Osteocyte (in vitro differentiated cells): ENCODE measurements around the gene TET3. TPM values are rescaled to one million over a fixed set of nuclear protein-coding genes. Genes with fewer than 3 reads are reported as not detected.
A peak's percentile ranks its signal among the peaks of the same experiment; 100 is the strongest.

Experiments used
- DNase-seq: peaks from one replicate; pipeline ENCODE4 v3.0.0; 2021; ENCODE audit warnings: mixed read lengths; ENCODE audit not compliant: unreplicated experiment; ENCODE audit errors: extremely low spot score
- H3K27ac Mint-ChIP-seq: one replicate; pipeline ENCODE4 v1.8.0; 2021; ENCODE audit warnings: mild to moderate bottlenecking, mixed read lengths; ENCODE audit not compliant: unreplicated experiment
- H3K27me3 Mint-ChIP-seq: one replicate; pipeline ENCODE4 v1.8.0; 2021; ENCODE audit warnings: mixed read lengths; ENCODE audit not compliant: unreplicated experiment
- H3K36me3 Mint-ChIP-seq: one replicate; pipeline ENCODE4 v1.8.0; 2021; ENCODE audit warnings: mixed read lengths; ENCODE audit not compliant: unreplicated experiment
- H3K4me1 Mint-ChIP-seq: one replicate; pipeline ENCODE4 v1.8.0; 2021; ENCODE audit warnings: mixed read lengths; ENCODE audit not compliant: unreplicated experiment
- H3K4me3 Mint-ChIP-seq: one replicate; pipeline ENCODE4 v1.8.0; 2021; ENCODE audit warnings: mild to moderate bottlenecking, moderate library complexity, mixed read lengths; ENCODE audit not compliant: unreplicated experiment
- H3K9me3 Mint-ChIP-seq: one replicate; pipeline ENCODE4 v1.8.0; 2021; ENCODE audit warnings: mixed read lengths; ENCODE audit not compliant: unreplicated experiment
- CTCF ChIP-seq: fragments of 200-600 bp; sonication (generic); IDR thresholded peaks from 2 replicates; pipeline ENCODE4 v1.5.0; 2021; ENCODE audit warnings: antibody characterized with exemption, mild to moderate bottlenecking, moderate library complexity
- total RNA-seq: library from RNA; stranded (reverse); gene quantifications from 2 replicates; pipeline ENCODE4 v1.2.1, GENCODE V29; 2021

TET3 gene
- total RNA-seq, 1 donor from 2014 or later, result 26.5 TPM

- peaks cover 19% of the 10 kb centered on the region for H3K4me1 Mint-ChIP-seq
- TF ChIP-seq CTCF, result no peak
- DNase-seq, result no peak
- no peaks in the 10 kb centered on the region for H3K36me3 Mint-ChIP-seq
- H3K27ac Mint-ChIP-seq, result no peak overlapping the region
- H3K27me3 Mint-ChIP-seq, result peaks cover 6% of the 10 kb centered on the region
- H3K4me3 Mint-ChIP-seq, result no peak overlapping the region
- no peaks in the 10 kb centered on the region for H3K9me3 Mint-ChIP-seq
Measured at GRCh38 chr2:73977466-73977865, 7.2 kb upstream of the TET3 start.

- H3K4me1 Mint-ChIP-seq, result peaks cover 26% of the 10 kb centered on the region
- DNase-seq, result no peak
- H3K9me3 Mint-ChIP-seq, result no peaks in the 10 kb centered on the region
- TF ChIP-seq CTCF, result no peak
- H3K36me3 Mint-ChIP-seq, result no peaks in the 10 kb centered on the region
- peaks cover 6% of the 10 kb centered on the region for H3K27me3 Mint-ChIP-seq
- no peak overlapping the region for H3K27ac Mint-ChIP-seq
- no peak overlapping the region for H3K4me3 Mint-ChIP-seq
Measured at GRCh38 chr2:73979021-73979420, 5.7 kb upstream of the TET3 start.

- Mint-ChIP-seq H3K4me3 (no peak overlapping the region), H3K27ac (no peak overlapping the region), H3K27me3 (peaks cover 6% of the 10 kb centered on the region), H3K4me1 (peaks cover 26% of the 10 kb centered on the region), H3K36me3 (no peaks in the 10 kb centered on the region), H3K9me3 (no peaks in the 10 kb centered on the region)
- no peak for TF ChIP-seq CTCF
- DNase-seq, result no peak
Measured at GRCh38 chr2:73979686-73980085, 5.0 kb upstream of the TET3 start.

- no peak overlapping the region for H3K4me3 Mint-ChIP-seq
- no peaks in the 10 kb centered on the region for H3K36me3 Mint-ChIP-seq
- no peak for TF ChIP-seq CTCF
- DNase-seq, result no peak
- no peak overlapping the region for H3K27ac Mint-ChIP-seq
- peaks cover 28% of the 10 kb centered on the region for H3K4me1 Mint-ChIP-seq
- H3K9me3 Mint-ChIP-seq, result no peaks in the 10 kb centered on the region
- H3K27me3 Mint-ChIP-seq, result peaks cover 6% of the 10 kb centered on the region
Measured at GRCh38 chr2:73980566-73980965, 4.1 kb upstream of the TET3 start.

- no peaks in the 10 kb centered on the region for H3K9me3 Mint-ChIP-seq
- peaks cover 6% of the 10 kb centered on the region for H3K27me3 Mint-ChIP-seq
- DNase-seq, result no peak
- H3K27ac Mint-ChIP-seq, result no peak overlapping the region
- H3K36me3 Mint-ChIP-seq, result no peaks in the 10 kb centered on the region
- TF ChIP-seq CTCF, result no peak
- peaks cover 35% of the 10 kb centered on the region for H3K4me1 Mint-ChIP-seq
- peak overlapping the region; percentile 62 for H3K4me3 Mint-ChIP-seq
Measured at GRCh38 chr2:73981081-73982001, 3.4 kb upstream of the TET3 start.
